ENCODE data around the gene FILIP1L. TPM values are rescaled to one million over a fixed set of nuclear protein-coding genes. Genes with fewer than 3 reads are reported as not detected.

Gene FILIP1L
- total and polyA plus RNA-seq, 2 of the 13 experiments (the other 11 are each of a cell fraction or from before 2014, with no cell fraction given), result 8.1 to 187 TPM

DNA sequence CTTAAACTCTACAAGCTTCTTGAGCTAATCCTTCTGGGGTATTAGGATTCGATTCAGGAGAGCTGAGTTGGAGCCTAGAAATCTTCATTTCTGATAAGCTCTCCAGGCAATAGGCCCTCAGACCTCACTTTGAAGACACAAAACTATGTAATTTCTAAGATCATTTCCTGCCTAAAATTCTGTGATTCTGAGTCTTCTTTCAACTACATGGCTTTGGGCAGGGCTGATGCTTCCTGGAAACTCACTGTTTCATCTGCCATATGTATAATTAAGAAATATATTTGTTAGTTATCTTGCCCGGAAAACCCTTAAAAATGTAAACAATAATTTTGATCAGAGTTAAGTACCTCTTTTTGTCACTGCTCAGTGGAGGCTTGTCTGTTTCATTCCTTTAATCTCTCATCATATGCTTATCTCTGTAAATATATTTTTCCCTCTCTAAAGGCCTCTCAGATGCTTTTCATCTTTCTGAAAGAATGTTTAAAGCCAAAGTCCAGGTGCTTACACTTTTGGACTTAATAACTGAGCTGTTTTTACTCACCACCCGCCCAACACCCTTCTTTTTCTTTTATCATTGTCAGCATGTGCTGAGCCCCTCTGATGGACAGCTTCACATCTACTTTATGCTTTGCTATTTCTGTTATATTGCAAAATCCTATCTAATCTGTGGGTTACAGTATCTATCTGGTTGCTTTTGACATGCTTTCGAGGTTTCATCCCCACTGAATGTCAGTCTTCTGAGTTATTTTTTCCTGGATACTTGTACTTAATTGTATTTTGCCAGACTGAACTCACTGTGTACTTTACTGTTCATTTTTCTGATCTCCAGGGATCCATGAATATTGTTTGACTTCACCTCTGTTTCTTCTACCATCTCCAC is 38.2 kb downstream of the FILIP1L start (continued):
- TF ChIP-seq, protein P1, sequence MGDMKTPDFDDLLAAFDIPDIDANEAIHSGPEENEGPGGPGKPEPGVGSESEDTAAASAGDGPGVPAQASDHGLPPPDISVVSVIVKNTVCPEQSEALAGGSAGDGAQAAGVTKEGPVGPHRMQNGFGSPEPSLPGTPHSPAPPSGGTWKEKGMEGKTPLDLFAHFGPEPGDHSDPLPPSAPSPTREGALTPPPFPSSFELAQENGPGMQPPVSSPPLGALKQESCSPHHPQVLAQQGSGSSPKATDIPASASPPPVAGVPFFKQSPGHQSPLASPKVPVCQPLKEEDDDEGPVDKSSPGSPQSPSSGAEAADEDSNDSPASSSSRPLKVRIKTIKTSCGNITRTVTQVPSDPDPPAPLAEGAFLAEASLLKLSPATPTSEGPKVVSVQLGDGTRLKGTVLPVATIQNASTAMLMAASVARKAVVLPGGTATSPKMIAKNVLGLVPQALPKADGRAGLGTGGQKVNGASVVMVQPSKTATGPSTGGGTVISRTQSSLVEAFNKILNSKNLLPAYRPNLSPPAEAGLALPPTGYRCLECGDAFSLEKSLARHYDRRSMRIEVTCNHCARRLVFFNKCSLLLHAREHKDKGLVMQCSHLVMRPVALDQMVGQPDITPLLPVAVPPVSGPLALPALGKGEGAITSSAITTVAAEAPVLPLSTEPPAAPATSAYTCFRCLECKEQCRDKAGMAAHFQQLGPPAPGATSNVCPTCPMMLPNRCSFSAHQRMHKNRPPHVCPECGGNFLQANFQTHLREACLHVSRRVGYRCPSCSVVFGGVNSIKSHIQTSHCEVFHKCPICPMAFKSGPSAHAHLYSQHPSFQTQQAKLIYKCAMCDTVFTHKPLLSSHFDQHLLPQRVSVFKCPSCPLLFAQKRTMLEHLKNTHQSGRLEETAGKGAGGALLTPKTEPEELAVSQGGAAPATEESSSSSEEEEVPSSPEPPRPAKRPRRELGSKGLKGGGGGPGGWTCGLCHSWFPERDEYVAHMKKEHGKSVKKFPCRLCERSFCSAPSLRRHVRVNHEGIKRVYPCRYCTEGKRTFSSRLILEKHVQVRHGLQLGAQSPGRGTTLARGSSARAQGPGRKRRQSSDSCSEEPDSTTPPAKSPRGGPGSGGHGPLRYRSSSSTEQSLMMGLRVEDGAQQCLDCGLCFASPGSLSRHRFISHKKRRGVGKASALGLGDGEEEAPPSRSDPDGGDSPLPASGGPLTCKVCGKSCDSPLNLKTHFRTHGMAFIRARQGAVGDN (CRISPR knock-in tag; IDR thresholded peaks at IDR 0.05), result no peak
- no peak for TF ChIP-seq GTF3A (CRISPR knock-in tag; conservative IDR thresholded peaks at IDR 0.05)
- TF ChIP-seq ZNF816 (CRISPR knock-in tag; IDR thresholded peaks at IDR 0.05; ENCODE audit: borderline replicate concordance), result no peak
- TF ChIP-seq TAF15 (IDR thresholded peaks at IDR 0.05; ENCODE audit: low read depth, low read length, poor library complexity, severe bottlenecking), result no peak
- TF ChIP-seq HMG20B (CRISPR knock-in tag; conservative IDR thresholded peaks at IDR 0.05), result peak; percentile 63
- TF ChIP-seq, protein P2, sequence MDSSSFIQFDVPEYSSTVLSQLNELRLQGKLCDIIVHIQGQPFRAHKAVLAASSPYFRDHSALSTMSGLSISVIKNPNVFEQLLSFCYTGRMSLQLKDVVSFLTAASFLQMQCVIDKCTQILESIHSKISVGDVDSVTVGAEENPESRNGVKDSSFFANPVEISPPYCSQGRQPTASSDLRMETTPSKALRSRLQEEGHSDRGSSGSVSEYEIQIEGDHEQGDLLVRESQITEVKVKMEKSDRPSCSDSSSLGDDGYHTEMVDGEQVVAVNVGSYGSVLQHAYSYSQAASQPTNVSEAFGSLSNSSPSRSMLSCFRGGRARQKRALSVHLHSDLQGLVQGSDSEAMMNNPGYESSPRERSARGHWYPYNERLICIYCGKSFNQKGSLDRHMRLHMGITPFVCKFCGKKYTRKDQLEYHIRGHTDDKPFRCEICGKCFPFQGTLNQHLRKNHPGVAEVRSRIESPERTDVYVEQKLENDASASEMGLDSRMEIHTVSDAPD (CRISPR knock-in tag; IDR thresholded peaks at IDR 0.05), result no peak
- TF ChIP-seq, protein P3, sequence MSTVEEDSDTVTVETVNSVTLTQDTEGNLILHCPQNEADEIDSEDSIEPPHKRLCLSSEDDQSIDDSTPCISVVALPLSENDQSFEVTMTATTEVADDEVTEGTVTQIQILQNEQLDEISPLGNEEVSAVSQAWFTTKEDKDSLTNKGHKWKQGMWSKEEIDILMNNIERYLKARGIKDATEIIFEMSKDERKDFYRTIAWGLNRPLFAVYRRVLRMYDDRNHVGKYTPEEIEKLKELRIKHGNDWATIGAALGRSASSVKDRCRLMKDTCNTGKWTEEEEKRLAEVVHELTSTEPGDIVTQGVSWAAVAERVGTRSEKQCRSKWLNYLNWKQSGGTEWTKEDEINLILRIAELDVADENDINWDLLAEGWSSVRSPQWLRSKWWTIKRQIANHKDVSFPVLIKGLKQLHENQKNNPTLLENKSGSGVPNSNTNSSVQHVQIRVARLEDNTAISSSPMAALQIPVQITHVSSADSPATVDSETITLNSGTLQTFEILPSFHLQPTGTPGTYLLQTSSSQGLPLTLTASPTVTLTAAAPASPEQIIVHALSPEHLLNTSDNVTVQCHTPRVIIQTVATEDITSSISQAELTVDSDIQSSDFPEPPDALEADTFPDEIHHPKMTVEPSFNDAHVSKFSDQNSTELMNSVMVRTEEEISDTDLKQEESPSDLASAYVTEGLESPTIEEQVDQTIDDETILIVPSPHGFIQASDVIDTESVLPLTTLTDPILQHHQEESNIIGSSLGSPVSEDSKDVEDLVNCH (CRISPR knock-in tag; IDR thresholded peaks at IDR 0.05), result no peak
- no peak for TF ChIP-seq ZFY (CRISPR knock-in tag; IDR thresholded peaks at IDR 0.05)
- peak; percentile 71 for TF ChIP-seq HDAC2 (CRISPR knock-in tag; IDR thresholded peaks at IDR 0.05)
- TF ChIP-seq ZNF629 (CRISPR knock-in tag; conservative IDR thresholded peaks at IDR 0.05), result no peak
- peak; percentile 68 for TF ChIP-seq NR2F6 (IDR thresholded peaks at IDR 0.05)
- TF ChIP-seq NR2F6 (CRISPR knock-in tag; IDR thresholded peaks at IDR 0.05), result peak; percentile 54; the same call in 1 of the 2 replicates
- no peak for TF ChIP-seq RFXANK (CRISPR knock-in tag; IDR thresholded peaks at IDR 0.05)
- TF ChIP-seq RFX1 (IDR thresholded peaks at IDR 0.05), result no peak
- TF ChIP-seq, protein P4, sequence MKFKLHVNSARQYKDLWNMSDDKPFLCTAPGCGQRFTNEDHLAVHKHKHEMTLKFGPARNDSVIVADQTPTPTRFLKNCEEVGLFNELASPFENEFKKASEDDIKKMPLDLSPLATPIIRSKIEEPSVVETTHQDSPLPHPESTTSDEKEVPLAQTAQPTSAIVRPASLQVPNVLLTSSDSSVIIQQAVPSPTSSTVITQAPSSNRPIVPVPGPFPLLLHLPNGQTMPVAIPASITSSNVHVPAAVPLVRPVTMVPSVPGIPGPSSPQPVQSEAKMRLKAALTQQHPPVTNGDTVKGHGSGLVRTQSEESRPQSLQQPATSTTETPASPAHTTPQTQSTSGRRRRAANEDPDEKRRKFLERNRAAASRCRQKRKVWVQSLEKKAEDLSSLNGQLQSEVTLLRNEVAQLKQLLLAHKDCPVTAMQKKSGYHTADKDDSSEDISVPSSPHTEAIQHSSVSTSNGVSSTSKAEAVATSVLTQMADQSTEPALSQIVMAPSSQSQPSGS (CRISPR knock-in tag; IDR thresholded peaks at IDR 0.05), result no peak
- TF ChIP-seq ZNF207 (IDR thresholded peaks at IDR 0.05; ENCODE audit: borderline replicate concordance), result no peak
- TF ChIP-seq ZNF264 (CRISPR knock-in tag; IDR thresholded peaks at IDR 0.05), result no peak; the same call in 1 of the 2 replicates
- no peak for TF ChIP-seq ZNF292 (CRISPR knock-in tag; IDR thresholded peaks at IDR 0.05; ENCODE audit: borderline replicate concordance, low read depth)
- no peak for TF ChIP-seq STAT5B (CRISPR knock-in tag; IDR thresholded peaks at IDR 0.05)
- TF ChIP-seq GATA4 (IDR thresholded peaks at IDR 0.05; ENCODE audit: borderline replicate concordance, low read depth), result peak; percentile 99

All from HepG2 (cell line).